GM18909 (cell line): ENCODE measurements around the gene PLXNA1.

Experiments
- ATAC-seq: cut with Tn5 transposase; IDR thresholded peaks from one replicate; pipeline ENCODE4 v1.9.1; 2021; ENCODE audit warnings: mild to moderate bottlenecking; ENCODE audit not compliant: unreplicated experiment, poor library complexity

Gene PLXNA1

GRCh38 chr3:126964950-126965349 is 18.0 kb upstream of the PLXNA1 start:
- ATAC-seq, result no peak

GRCh38 chr3:126965526-126966080 is 17.3 kb upstream of the PLXNA1 start:
- no peak for ATAC-seq

GRCh38 chr3:126967386-126967785 is 15.5 kb upstream of the PLXNA1 start:
- ATAC-seq, result no peak

GRCh38 chr3:126968391-126969390 is 14.2 kb upstream of the PLXNA1 start:
- ATAC-seq, result no peak

- ATAC-seq, result no peak
Measured at GRCh38 chr3:126969586-126969985, 13.3 kb upstream of the PLXNA1 start.

DNA sequence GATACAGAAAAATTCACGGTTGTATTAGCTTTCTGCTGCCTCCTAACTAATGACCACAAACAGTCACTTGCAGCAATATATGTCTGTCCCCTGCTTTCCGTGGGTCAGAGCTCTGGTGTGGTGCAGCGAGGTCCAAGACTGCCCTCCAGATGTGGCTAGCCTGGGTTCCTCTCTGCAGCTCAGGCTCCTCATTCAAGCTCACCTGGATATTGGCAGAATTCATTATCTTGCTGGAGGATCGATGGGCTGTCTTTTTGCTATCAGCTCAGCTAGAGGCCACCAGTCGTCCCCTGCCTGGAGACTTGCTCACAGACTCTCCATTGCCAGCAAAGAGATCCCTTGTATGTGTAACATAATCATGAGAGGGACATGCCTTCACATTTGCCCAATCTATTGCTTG is 12.8 kb upstream of the PLXNA1 start:
- ATAC-seq, result no peak

DNA sequence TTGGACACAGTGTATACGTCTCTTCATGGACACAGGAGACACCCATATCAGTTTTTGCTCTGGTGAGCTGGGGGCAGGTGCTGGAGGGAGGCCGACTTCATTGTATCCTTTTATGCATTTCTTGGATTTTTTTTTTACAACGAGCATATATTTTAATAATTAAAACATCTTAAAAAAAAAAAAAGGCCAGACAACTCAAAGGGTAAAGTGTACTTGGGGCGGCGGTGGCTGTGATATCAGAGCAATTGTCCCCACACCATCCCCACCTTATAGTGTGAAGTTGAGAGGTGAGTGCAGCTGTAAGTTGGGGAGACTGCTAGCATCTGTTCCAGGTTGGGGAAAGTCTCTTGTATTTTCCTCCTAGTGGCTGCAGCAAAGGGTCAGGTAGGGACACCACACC is 12.0 kb upstream of the PLXNA1 start:
- no peak for ATAC-seq

- no peak for ATAC-seq
Measured at GRCh38 chr3:126971891-126972351, 11.0 kb upstream of the PLXNA1 start.

DNA sequence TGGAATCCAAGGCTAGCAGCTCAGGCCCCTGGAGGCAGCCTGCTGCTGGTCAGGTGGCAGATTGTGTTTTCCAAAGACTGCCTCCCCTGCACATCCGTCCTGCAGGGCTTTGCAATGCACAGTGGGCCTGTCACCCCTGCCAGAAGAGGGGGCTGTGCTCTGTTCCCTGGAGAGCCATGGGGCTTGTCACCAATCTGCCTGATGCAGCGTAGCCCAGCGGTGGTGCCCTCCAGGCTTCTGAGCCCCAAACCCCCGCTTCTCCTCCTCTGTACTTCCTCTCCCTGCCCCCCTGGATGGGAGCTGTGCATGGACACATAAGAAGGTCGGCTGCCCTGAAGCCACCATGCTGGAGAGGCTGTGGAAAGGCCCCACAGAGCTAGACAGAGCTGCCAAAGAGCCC is 10.0 kb upstream of the PLXNA1 start:
- no peak for ATAC-seq

GRCh38 chr3:126973814-126974213 is 9.1 kb upstream of the PLXNA1 start:
- ATAC-seq, result no peak

DNA sequence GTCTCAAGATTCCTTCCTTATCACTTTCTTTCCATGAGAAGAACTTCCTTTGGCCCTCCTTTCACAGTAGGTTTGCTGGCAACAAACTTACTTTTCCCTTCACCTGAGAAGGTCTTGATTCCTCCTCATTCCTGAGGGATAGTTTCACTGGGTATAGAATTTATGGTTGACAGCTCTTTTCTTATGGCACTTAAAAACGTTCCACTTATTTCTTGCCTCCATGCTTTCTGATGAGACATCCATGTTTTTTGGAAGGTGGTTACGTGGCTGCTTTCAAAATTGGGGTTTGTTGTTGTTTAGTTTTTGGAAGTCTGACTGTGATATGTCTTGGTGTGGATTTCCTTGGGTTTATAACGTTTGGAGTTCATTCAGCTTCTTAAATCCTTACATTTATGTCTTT is 8.2 kb upstream of the PLXNA1 start:
- ATAC-seq, result no peak

- ATAC-seq, result no peak
Measured at GRCh38 chr3:126976906-126977305, 6.0 kb upstream of the PLXNA1 start.

- ATAC-seq, result no peak
Measured at GRCh38 chr3:126977821-126978220, 5.1 kb upstream of the PLXNA1 start.

DNA sequence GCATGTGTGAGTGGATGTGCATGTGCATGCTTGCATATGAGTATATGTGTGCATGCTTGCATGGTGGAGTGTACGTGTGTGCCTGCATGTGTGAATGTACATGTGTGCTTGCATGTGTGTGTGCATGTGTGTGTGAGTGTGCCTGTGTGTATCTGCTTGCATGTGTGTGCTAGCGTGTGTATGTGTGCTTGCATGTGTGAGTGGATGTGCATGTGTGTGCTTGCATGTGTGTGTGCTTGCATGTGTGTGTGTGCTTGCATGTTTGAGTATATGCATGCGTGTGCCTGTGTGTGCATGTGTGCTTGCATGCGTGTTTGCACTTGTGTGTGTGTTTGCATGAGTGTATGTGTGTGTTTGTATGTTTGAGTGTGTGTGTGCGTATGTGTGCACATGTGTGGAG is 4.6 kb upstream of the PLXNA1 start:
- ATAC-seq, result no peak

DNA sequence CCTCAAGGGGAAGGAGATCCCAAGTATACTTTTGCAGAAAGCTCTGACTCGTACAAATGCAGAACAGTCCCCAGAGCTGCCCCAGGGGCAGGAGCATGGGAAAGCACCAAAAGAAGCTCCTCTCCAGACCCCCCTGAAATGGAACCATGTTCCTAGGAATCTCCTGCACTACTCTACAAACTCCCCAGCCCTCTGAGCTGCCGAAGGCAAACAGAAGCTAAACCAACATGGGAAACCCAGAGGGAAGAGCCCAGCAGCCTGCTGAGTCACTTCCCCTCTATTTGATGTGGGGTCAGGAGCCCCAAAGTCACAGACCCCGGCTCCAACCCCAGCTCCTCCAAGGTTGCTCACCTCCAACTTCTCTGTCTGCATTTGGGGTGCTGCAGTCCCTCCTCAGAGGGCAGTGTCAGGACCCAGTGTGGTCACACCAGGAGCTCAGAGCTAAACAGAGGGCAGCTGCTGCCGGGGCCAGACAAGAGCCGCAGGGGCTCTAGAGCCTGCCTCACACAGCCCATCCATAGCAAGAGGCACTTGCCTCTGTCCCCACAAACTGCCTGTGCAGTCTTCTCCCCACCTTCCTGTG is 3.8 kb upstream of the PLXNA1 start:
- no peak for ATAC-seq

DNA sequence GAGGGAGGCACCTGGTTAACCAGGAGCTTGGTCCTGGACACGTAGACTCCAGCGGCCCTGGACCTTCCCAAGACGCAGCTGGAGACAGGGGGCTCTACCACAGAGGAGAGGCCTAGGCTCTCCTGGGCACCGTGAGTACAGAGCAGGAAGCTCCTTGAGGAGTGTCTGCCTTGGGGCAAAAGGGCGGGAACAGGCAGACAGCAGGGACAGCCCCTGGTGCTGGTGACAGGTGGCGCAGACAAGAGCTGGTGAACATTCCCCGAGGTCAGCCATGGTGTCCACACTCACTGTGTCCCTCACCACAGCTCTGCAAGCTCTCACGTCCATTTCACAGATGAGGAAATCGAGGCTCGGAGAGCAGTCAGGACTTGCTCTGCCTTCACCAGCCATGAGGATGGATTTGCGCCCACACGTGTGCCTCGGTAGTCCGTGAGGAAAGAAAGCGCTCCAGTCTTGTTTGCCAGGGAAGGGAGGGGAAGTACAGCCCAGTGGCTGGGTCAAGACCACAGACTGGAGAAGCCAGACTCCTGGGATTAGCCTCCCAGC is 2.6 kb upstream of the PLXNA1 start:
- no peak for ATAC-seq

DNA sequence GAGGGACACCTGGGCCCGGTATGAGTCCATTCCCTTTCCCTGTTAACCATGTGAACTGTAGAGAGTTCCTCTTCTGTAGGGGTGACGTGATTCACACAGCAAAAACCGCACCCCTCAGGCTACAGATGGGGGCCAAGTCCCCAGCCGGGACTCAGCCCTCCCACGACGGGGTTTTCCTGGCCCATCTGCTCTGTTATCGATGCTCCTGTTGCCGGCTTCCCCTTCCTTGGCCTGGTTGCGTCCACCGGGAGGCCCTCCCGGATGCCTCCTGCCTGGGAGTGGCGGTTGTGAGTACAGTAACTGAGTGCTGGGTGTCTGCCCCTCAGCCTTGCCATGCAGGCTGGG is 817 bp upstream of the PLXNA1 start:
- ATAC-seq, result peak; percentile 30

- ATAC-seq, result peak; percentile 4
Measured at GRCh38 chr3:126983276-126983652, 349 bp downstream of the PLXNA1 start.

GRCh38 chr3:126983653-126984390 is 907 bp downstream of the PLXNA1 start:
- ATAC-seq, result no peak

- no peak for ATAC-seq
Measured at GRCh38 chr3:126984391-126985131, 1.6 kb downstream of the PLXNA1 start.
